ENCODE data around the gene KCNT2. TPM values are rescaled to one million over a fixed set of nuclear protein-coding genes. Genes with fewer than 3 reads are reported as not detected.

KCNT2 gene
- total RNA-seq, 5 donors from 2014 or later (not counting 1 experiment from before 2014, with no cell fraction given) = 0.07 TPM; not detected in 4

GRCh38 chr1:196550731-196551130 lies 57.5 kb downstream of the KCNT2 start:
- POLR2A ChIA-PET = no interaction called here
- no peak for ATAC-seq (replicated peaks in 1 of 4)
- CTCF ChIA-PET = no interaction called here
- Mint-ChIP-seq H3K9me3 (peaks cover 0 to 19% (median under 1%) of the 10 kb centered on the region in 3 donors), H3K27me3 (no peaks in the 10 kb centered on the region), H3K4me1 (no peaks in the 10 kb centered on the region), H3K4me3 (no peak overlapping the region), H3K27ac (no peak overlapping the region), H3K36me3 (no peaks in the 10 kb centered on the region)
- Histone ChIP-seq H3K4me3 (ENCODE audit: control insufficient read depth in 1 of 2, extremely low read depth in 1 of 2, low read length in 1 of 2) (no peak overlapping the region), H3K27me3 (replicated peaks in 1 of 2; ENCODE audit: control insufficient read depth in 2 of 2, extremely low read depth in 1 of 2, insufficient read depth in 2 of 2, low read length in 1 of 2) (no peaks in the 10 kb centered on the region), H3K27ac (ENCODE audit: low read length) (no peak overlapping the region), H3K36me3 (ENCODE audit: control insufficient read depth in 2 of 2, extremely low read depth in 1 of 2, insufficient read depth in 1 of 2, low read length in 1 of 2) (no peaks in the 10 kb centered on the region), H3K4me1 (ENCODE audit: control insufficient read depth in 1 of 2, extremely low read depth in 1 of 2, insufficient read depth in 2 of 2, low read length in 2 of 2) (no peaks in the 10 kb centered on the region), H3K9me3 (no peaks in the 10 kb centered on the region)
- DNase-seq = no peak

GRCh38 chr1:196546272-196547111 lies 61.7 kb downstream of the KCNT2 start:
- H3K27ac Mint-ChIP-seq = no peak overlapping the region
- H3K4me3 ChIP-seq (ENCODE audit: control insufficient read depth in 1 of 2, extremely low read depth in 1 of 2, low read length in 1 of 2) = no peak overlapping the region
- no peaks in the 10 kb centered on the region for H3K27me3 Mint-ChIP-seq
- POLR2A ChIA-PET = interaction anchor here in 1 of 2 donors (0.7 kb wide), 1 partner anchor 40 kb away, joined by 3 read pairs; no protein-coding TSS in a partner anchor
- no peak overlapping the region for H3K4me3 Mint-ChIP-seq
- no peak for DNase-seq
- WGBS (ENCODE audit: insufficient coverage) = no CpG with 5 or more reads among the region's 3 CpGs
- CTCF ChIA-PET = no interaction called here
- H3K27ac ChIP-seq (ENCODE audit: low read length) = no peak overlapping the region
- ATAC-seq (replicated peaks in 1 of 4) = no peak
- no peaks in the 10 kb centered on the region for H3K27me3 ChIP-seq (replicated peaks in 1 of 2; ENCODE audit: control insufficient read depth in 2 of 2, extremely low read depth in 1 of 2, insufficient read depth in 2 of 2, low read length in 1 of 2)
- H3K9me3 Mint-ChIP-seq = peaks cover 0 to 5% (median 0%) of the 10 kb centered on the region in 3 donors
- no peaks in the 10 kb centered on the region for H3K9me3 ChIP-seq
- no peaks in the 10 kb centered on the region for H3K36me3 ChIP-seq (ENCODE audit: control insufficient read depth in 2 of 2, extremely low read depth in 1 of 2, insufficient read depth in 1 of 2, low read length in 1 of 2)
- H3K4me1 Mint-ChIP-seq = no peaks in the 10 kb centered on the region
- no peaks in the 10 kb centered on the region for H3K4me1 ChIP-seq (ENCODE audit: control insufficient read depth in 1 of 2, extremely low read depth in 1 of 2, insufficient read depth in 2 of 2, low read length in 2 of 2)
- H3K36me3 Mint-ChIP-seq = no peaks in the 10 kb centered on the region

GRCh38 chr1:196545222-196545621 lies 63.0 kb downstream of the KCNT2 start:
- H3K9me3 ChIP-seq = no peaks in the 10 kb centered on the region
- POLR2A ChIA-PET = no interaction called here

GRCh38 chr1:196544617-196545016 lies 63.6 kb downstream of the KCNT2 start:
- no peak overlapping the region for H3K4me3 Mint-ChIP-seq
- DNase-seq (no peak), ATAC-seq (replicated peaks in 1 of 4) (no peak)
- H3K27me3 ChIP-seq (replicated peaks in 1 of 2; ENCODE audit: control insufficient read depth in 2 of 2, extremely low read depth in 1 of 2, insufficient read depth in 2 of 2, low read length in 1 of 2) = no peaks in the 10 kb centered on the region
- peaks cover 0 to 5% (median 0%) of the 10 kb centered on the region in 3 donors for H3K9me3 Mint-ChIP-seq
- H3K36me3 ChIP-seq (ENCODE audit: control insufficient read depth in 2 of 2, extremely low read depth in 1 of 2, insufficient read depth in 1 of 2, low read length in 1 of 2) = no peaks in the 10 kb centered on the region
- CTCF ChIA-PET = no interaction called here
- WGBS (ENCODE audit: insufficient coverage) = no CpG with 5 or more reads among the region's 1 CpG
- no peak overlapping the region for H3K4me3 ChIP-seq (ENCODE audit: control insufficient read depth in 1 of 2, extremely low read depth in 1 of 2, low read length in 1 of 2)
- H3K36me3 Mint-ChIP-seq = no peaks in the 10 kb centered on the region
- H3K27me3 Mint-ChIP-seq = no peaks in the 10 kb centered on the region
- H3K27ac Mint-ChIP-seq = no peak overlapping the region
- no peak overlapping the region for H3K27ac ChIP-seq (ENCODE audit: low read length)
- no peaks in the 10 kb centered on the region for H3K4me1 ChIP-seq (ENCODE audit: control insufficient read depth in 1 of 2, extremely low read depth in 1 of 2, insufficient read depth in 2 of 2, low read length in 2 of 2)
- H3K4me1 Mint-ChIP-seq = no peaks in the 10 kb centered on the region
- H3K9me3 ChIP-seq = no peaks in the 10 kb centered on the region
- POLR2A ChIA-PET = interaction anchor here in 1 of 2 donors (0.6 kb wide), 1 partner anchor 227 kb away, joined by 4 read pairs; no protein-coding TSS in a partner anchor

More at GRCh38 chr1:196545222-196545621, 63.0 kb downstream of the KCNT2 start:
- no CpG with 5 or more reads among the region's 1 CpG for WGBS (ENCODE audit: insufficient coverage)
- Histone ChIP-seq H3K36me3 (ENCODE audit: control insufficient read depth in 2 of 2, extremely low read depth in 1 of 2, insufficient read depth in 1 of 2, low read length in 1 of 2) (no peaks in the 10 kb centered on the region), H3K4me3 (ENCODE audit: control insufficient read depth in 1 of 2, extremely low read depth in 1 of 2, low read length in 1 of 2) (no peak overlapping the region), H3K27me3 (replicated peaks in 1 of 2; ENCODE audit: control insufficient read depth in 2 of 2, extremely low read depth in 1 of 2, insufficient read depth in 2 of 2, low read length in 1 of 2) (no peaks in the 10 kb centered on the region), H3K27ac (ENCODE audit: low read length) (no peak overlapping the region), H3K4me1 (ENCODE audit: control insufficient read depth in 1 of 2, extremely low read depth in 1 of 2, insufficient read depth in 2 of 2, low read length in 2 of 2) (no peaks in the 10 kb centered on the region)
- H3K36me3 Mint-ChIP-seq = no peaks in the 10 kb centered on the region
- CTCF ChIA-PET = no interaction called here
- no peaks in the 10 kb centered on the region for H3K4me1 Mint-ChIP-seq
- DNase-seq = no peak
- peaks cover 0 to 5% (median 0%) of the 10 kb centered on the region in 3 donors for H3K9me3 Mint-ChIP-seq
- no peak overlapping the region for H3K27ac Mint-ChIP-seq
- H3K27me3 Mint-ChIP-seq = no peaks in the 10 kb centered on the region
- H3K4me3 Mint-ChIP-seq = no peak overlapping the region
- ATAC-seq (replicated peaks in 1 of 4) = no peak

GRCh38 chr1:196543833-196544232 lies 64.4 kb downstream of the KCNT2 start:
- Mint-ChIP-seq H3K27ac (no peak overlapping the region), H3K36me3 (no peaks in the 10 kb centered on the region), H3K4me3 (no peak overlapping the region), H3K4me1 (no peaks in the 10 kb centered on the region), H3K9me3 (peaks cover 0 to 5% (median 0%) of the 10 kb centered on the region in 3 donors), H3K27me3 (no peaks in the 10 kb centered on the region)
- DNase-seq (no peak), ATAC-seq (replicated peaks in 1 of 4) (no peak)
- H3K36me3 ChIP-seq (ENCODE audit: control insufficient read depth in 2 of 2, extremely low read depth in 1 of 2, insufficient read depth in 1 of 2, low read length in 1 of 2) = no peaks in the 10 kb centered on the region
- 86% methylated on average over 2 of the region's 3 CpGs for WGBS (ENCODE audit: insufficient coverage)
- no peaks in the 10 kb centered on the region for H3K4me1 ChIP-seq (ENCODE audit: control insufficient read depth in 1 of 2, extremely low read depth in 1 of 2, insufficient read depth in 2 of 2, low read length in 2 of 2)
- CTCF ChIA-PET = no interaction called here
- H3K27me3 ChIP-seq (replicated peaks in 1 of 2; ENCODE audit: control insufficient read depth in 2 of 2, extremely low read depth in 1 of 2, insufficient read depth in 2 of 2, low read length in 1 of 2) = no peaks in the 10 kb centered on the region
- no peak overlapping the region for H3K27ac ChIP-seq (ENCODE audit: low read length)
- POLR2A ChIA-PET = no interaction called here
- H3K9me3 ChIP-seq = no peaks in the 10 kb centered on the region
- H3K4me3 ChIP-seq (ENCODE audit: control insufficient read depth in 1 of 2, extremely low read depth in 1 of 2, low read length in 1 of 2) = no peak overlapping the region

- DNase-seq = no peak
- ATAC-seq (replicated peaks in 1 of 4) = no peak
- H3K36me3 Mint-ChIP-seq = no peaks in the 10 kb centered on the region
- no peak overlapping the region for H3K27ac ChIP-seq (ENCODE audit: low read length)
- H3K27me3 ChIP-seq (replicated peaks in 1 of 2; ENCODE audit: control insufficient read depth in 2 of 2, extremely low read depth in 1 of 2, insufficient read depth in 2 of 2, low read length in 1 of 2) = no peaks in the 10 kb centered on the region
- CTCF ChIA-PET = no interaction called here
- WGBS (ENCODE audit: insufficient coverage) = 70% methylated on average over 2 of the region's 4 CpGs
- no peaks in the 10 kb centered on the region for H3K9me3 ChIP-seq
- H3K9me3 Mint-ChIP-seq = peaks cover 10 to 16% (median 10%) of the 10 kb centered on the region in 3 donors
- H3K27me3 Mint-ChIP-seq = no peaks in the 10 kb centered on the region
- H3K4me1 ChIP-seq (ENCODE audit: control insufficient read depth in 1 of 2, extremely low read depth in 1 of 2, insufficient read depth in 2 of 2, low read length in 2 of 2) = no peaks in the 10 kb centered on the region
- no peak overlapping the region for H3K4me3 ChIP-seq (ENCODE audit: control insufficient read depth in 1 of 2, extremely low read depth in 1 of 2, low read length in 1 of 2)
- no peak overlapping the region for H3K4me3 Mint-ChIP-seq
- no peak overlapping the region for H3K27ac Mint-ChIP-seq
- POLR2A ChIA-PET = no interaction called here
- no peaks in the 10 kb centered on the region for H3K4me1 Mint-ChIP-seq
- no peaks in the 10 kb centered on the region for H3K36me3 ChIP-seq (ENCODE audit: control insufficient read depth in 2 of 2, extremely low read depth in 1 of 2, insufficient read depth in 1 of 2, low read length in 1 of 2)
Observed at GRCh38 chr1:196538473-196538872, 69.8 kb downstream of the KCNT2 start.

Measured in T-cell (primary cell).